Measurements from ENCODE around the gene MRPS6.

- TF ChIP-seq POLR2A (IDR thresholded peaks at IDR 0.05) (no peak), CTCF (IDR thresholded peaks at IDR 0.05 in 8 of 11, conservative IDR thresholded peaks at IDR 0.05 in 3 of 11) (no peak), POLR2AphosphoS5 (IDR thresholded peaks at IDR 0.05) (no peak)
These were observed 81.5 kb downstream of the MRPS6 start for GRCh38 chr21:34154878-34155277.

Measured in spleen (tissue), 7 donors.